Measurements from ENCODE around the gene DZIP1L. TPM values are rescaled to one million over a fixed set of nuclear protein-coding genes. Genes with fewer than 3 reads are reported as not detected.
"Not testable (repeated sequence)": the region's sequence is repeated elsewhere in the genome, so short reads cannot be mapped to it uniquely, and the experiment has no call there.

The DZIP1L gene
- total RNA-seq, 4 donors from 2014 or later, result 2.8 to 40.4 (median 5.5) TPM

DNA sequence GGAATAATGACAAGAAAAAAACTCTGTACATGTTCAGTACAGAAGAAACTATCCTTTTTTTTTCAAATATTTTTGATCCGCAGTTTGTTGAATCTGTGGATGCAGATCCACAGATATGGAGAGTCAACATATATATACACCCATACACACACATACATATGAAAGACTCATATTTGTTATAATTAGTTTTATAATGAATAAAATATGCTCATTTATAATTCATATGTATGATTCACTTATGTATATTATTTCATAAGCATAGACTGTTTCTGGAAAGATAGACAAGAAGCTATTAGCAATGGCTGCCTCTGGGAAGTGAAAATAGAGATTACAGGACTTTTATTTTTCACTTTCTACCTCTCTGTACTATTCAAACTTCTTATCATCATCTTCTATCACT is 9.8 kb downstream of the DZIP1L start:
- Histone ChIP-seq H3K9me3 (no peaks in the 10 kb centered on the region), H3K27ac (no peak overlapping the region), H3K4me3 (no peak overlapping the region), H3K4me1 (no peaks in the 10 kb centered on the region), H3K36me3 (no peaks in the 10 kb centered on the region), H3K27me3 (peaks cover 0 to 2% of the 10 kb centered on the region in 2 donors)
- TF ChIP-seq, protein P1, sequence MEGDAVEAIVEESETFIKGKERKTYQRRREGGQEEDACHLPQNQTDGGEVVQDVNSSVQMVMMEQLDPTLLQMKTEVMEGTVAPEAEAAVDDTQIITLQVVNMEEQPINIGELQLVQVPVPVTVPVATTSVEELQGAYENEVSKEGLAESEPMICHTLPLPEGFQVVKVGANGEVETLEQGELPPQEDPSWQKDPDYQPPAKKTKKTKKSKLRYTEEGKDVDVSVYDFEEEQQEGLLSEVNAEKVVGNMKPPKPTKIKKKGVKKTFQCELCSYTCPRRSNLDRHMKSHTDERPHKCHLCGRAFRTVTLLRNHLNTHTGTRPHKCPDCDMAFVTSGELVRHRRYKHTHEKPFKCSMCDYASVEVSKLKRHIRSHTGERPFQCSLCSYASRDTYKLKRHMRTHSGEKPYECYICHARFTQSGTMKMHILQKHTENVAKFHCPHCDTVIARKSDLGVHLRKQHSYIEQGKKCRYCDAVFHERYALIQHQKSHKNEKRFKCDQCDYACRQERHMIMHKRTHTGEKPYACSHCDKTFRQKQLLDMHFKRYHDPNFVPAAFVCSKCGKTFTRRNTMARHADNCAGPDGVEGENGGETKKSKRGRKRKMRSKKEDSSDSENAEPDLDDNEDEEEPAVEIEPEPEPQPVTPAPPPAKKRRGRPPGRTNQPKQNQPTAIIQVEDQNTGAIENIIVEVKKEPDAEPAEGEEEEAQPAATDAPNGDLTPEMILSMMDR (IDR thresholded peaks at IDR 0.05), result no peak
- no peak for DNase-seq

DNA sequence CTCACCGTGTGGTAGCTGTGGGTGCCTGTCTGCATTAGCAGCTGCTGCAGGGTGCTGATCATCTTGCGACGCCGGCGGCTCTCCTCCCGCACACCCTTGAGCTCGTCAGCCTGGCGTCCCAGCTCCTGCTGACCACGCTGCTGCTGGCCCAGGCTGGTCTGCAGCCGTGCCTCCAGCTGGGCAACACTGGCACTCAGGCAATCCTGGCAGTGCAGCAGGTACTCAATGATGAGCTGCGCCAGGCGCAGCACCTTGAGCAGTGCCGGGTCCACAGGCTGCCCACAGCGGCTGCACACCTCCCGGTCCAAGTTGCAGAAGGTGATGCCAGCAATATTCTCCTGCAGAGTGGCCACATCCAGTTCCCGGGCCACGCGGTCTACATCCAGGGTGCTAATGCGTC is 11.9 kb downstream of the DZIP1L start:
- Histone ChIP-seq H3K27me3 (no peaks in the 10 kb centered on the region), H3K36me3 (no peaks in the 10 kb centered on the region), H3K9me3 (no peaks in the 10 kb centered on the region), H3K4me3 (no peak overlapping the region), H3K4me1 (no peaks in the 10 kb centered on the region), H3K27ac (no peak overlapping the region)
- no peak for TF ChIP-seq POLR2A (IDR thresholded peaks at IDR 0.05)
- TF ChIP-seq, protein P1 (IDR thresholded peaks at IDR 0.05), result no peak
- no peak for DNase-seq

- not testable (repeated sequence) for H3K27me3 ChIP-seq, H3K9me3 ChIP-seq, H3K4me3 ChIP-seq, DNase-seq, H3K36me3 ChIP-seq, H3K4me1 ChIP-seq, H3K27ac ChIP-seq
These were observed 14.0 kb downstream of the DZIP1L start for GRCh38 chr3:138101351-138101940.

DNA sequence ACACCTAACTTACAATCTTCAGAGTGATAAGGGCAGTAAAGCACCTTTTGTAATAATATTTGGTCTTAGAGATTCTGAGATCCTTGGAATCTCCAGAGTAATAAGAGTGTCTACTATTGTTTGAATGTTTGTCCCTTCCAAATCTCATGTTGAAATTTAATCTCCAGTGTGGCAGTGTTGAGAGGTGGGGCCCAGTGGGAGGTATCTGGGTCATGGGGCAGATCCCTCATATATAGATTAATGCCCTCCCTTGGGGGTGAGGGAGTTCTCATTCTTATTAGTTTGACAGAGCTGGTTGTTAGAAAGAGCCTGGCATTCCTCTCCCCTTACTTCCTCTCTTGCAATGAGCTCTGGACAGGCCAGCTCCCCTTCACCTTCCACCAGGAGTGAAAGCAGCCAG is 16.0 kb downstream of the DZIP1L start:
- TF ChIP-seq POLR2A (IDR thresholded peaks at IDR 0.05), result no peak
- TF ChIP-seq, protein P1 (IDR thresholded peaks at IDR 0.05), result no peak
- H3K27me3 ChIP-seq, result no peaks in the 10 kb centered on the region
- no peak overlapping the region for H3K27ac ChIP-seq
- H3K9me3 ChIP-seq, result no peaks in the 10 kb centered on the region
- no peak for DNase-seq
- no peak overlapping the region for H3K4me3 ChIP-seq
- no peaks in the 10 kb centered on the region for H3K4me1 ChIP-seq
- no peaks in the 10 kb centered on the region for H3K36me3 ChIP-seq

- Histone ChIP-seq H3K9me3 (no peaks in the 10 kb centered on the region), H3K36me3 (no peaks in the 10 kb centered on the region), H3K4me1 (no peaks in the 10 kb centered on the region), H3K4me3 (no peak overlapping the region), H3K27me3 (no peaks in the 10 kb centered on the region), H3K27ac (no peak overlapping the region)
- TF ChIP-seq, protein P1 (IDR thresholded peaks at IDR 0.05), result no peak
- TF ChIP-seq POLR2A (IDR thresholded peaks at IDR 0.05), result no peak
- no peak for DNase-seq
These were observed 17.9 kb downstream of the DZIP1L start for GRCh38 chr3:138097192-138098172.

DNA sequence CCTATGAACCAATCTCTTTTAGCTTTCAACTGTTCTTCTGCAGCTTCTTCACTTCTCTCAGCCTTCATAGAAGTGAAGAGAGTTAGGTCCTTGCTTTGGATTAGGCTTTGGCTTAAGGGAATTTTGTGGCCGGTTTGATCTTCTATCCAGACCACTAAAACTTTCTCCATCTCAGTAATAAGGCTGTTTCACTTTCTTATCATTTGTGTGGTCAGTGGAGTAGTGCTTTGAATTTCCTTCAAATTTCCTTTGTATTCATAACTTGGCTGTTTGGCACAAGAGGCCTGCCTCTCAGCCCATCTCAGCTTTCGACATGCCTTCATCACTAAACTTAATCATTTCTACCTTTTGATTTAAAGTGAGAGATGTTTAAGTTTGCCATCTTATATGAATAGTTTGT is 21.7 kb downstream of the DZIP1L start:
- no peak for DNase-seq
- Histone ChIP-seq H3K9me3 (no peaks in the 10 kb centered on the region), H3K4me3 (no peak overlapping the region), H3K36me3 (no peaks in the 10 kb centered on the region), H3K27me3 (no peaks in the 10 kb centered on the region), H3K4me1 (no peaks in the 10 kb centered on the region), H3K27ac (no peak overlapping the region)
- TF ChIP-seq POLR2A (IDR thresholded peaks at IDR 0.05), result no peak
- TF ChIP-seq, protein P1 (IDR thresholded peaks at IDR 0.05), result no peak

Data from Peyer's patch (tissue), 4 donors.